SIG-M5 treated with dmso at 0.1 percent for 504 hours (cell line): Measurements from ENCODE around the gene DNMT3L.
A peak's percentile ranks its signal among the peaks of the same experiment; 100 is the strongest.

Experiments
- DNase-seq: peaks from one replicate; lab custom pipeline; 2025; ENCODE audit not compliant: unreplicated experiment; lab: John Stamatoyannopoulos, UW

The DNMT3L gene

GRCh38 chr21:44279354-44280260 is 17.9 kb upstream of the DNMT3L start:
- no peak for DNase-seq

- DNase-seq: no peak
These were observed 13.3 kb upstream of the DNMT3L start for GRCh38 chr21:44275041-44275440.

GRCh38 chr21:44273046-44273445 is 11.3 kb upstream of the DNMT3L start:
- no peak for DNase-seq

GRCh38 chr21:44272284-44272858 is 10.7 kb upstream of the DNMT3L start:
- no peak for DNase-seq

GRCh38 chr21:44271558-44272283 is 10.0 kb upstream of the DNMT3L start:
- DNase-seq: no peak

- no peak for DNase-seq
These were observed 7.4 kb upstream of the DNMT3L start for GRCh38 chr21:44269090-44269489.

GRCh38 chr21:44267655-44268142 is 6.0 kb upstream of the DNMT3L start:
- peak; percentile 19 for DNase-seq

GRCh38 chr21:44265734-44266270 is 4.1 kb upstream of the DNMT3L start:
- DNase-seq: no peak

GRCh38 chr21:44263768-44264167 is 2.1 kb upstream of the DNMT3L start:
- no peak for DNase-seq

- DNase-seq: no peak
These were observed 1.6 kb upstream of the DNMT3L start for GRCh38 chr21:44263221-44263760.

- no peak for DNase-seq
These were observed 800 bp upstream of the DNMT3L start for GRCh38 chr21:44262338-44263056.

GRCh38 chr21:44260791-44261631 is 686 bp downstream of the DNMT3L start:
- no peak for DNase-seq

- no peak for DNase-seq
These were observed 1.6 kb downstream of the DNMT3L start for GRCh38 chr21:44260066-44260465.

- DNase-seq: no peak
These were observed 2.5 kb downstream of the DNMT3L start for GRCh38 chr21:44259082-44259705.

GRCh38 chr21:44258056-44258725 is 3.5 kb downstream of the DNMT3L start:
- no peak for DNase-seq

- no peak for DNase-seq
These were observed 6.2 kb downstream of the DNMT3L start for GRCh38 chr21:44255511-44255981.

- DNase-seq: no peak
These were observed 7.6 kb downstream of the DNMT3L start for GRCh38 chr21:44253832-44254710.
